ENCODE results near the gene ATOX1. TPM values are rescaled to one million over a fixed set of nuclear protein-coding genes. Genes with fewer than 3 reads are reported as not detected.

Gene ATOX1, protein sequence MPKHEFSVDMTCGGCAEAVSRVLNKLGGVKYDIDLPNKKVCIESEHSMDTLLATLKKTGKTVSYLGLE
- polyA plus RNA-seq (2012; ENCODE audit: low read depth, missing spikeins) = 200 TPM

DNA sequence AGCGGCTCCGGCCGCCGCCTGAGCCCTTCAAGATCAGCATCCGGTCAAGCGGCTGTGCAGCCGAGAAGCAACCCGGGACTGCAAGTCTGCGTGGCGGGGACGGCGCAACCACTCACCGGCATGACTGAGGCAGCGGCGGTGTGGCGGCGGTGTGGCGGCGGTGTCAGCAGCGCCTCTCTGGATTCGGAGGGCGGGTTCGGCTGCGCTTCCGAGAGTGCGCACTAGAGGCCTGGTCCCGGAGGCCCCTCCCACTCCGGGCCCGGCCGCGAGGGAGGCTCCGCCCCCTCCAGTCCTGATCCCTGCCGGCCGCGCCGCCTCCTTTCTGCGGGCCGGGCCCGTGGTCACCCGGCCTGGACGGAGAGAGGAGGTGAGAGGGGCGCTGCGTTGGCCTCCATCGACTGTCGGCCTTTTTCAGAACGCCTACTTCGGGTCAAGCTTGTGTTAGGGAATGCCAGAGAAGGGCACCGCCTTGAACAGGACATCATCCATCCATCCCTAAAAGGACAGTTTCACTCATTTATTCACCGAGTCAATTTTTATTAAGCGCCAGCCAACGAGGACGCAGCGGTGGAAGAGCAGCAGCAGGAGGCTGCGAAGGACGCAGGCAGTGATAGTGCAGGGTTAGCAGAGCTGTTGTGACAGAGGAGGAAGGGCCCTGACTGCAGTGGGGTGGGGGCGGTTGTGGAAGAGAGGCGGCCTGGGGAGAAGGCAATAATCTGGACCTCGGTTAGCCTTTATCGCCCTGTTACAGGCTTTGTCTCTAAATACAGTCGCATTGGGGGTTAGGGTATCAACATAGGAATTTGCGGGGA is at the start of gene ATOX1:
Gene ATOX1 (minus strand): TSS at position 202 of the 812 bp plus-strand sequence. CDS start 80 bp downstream, at position 122.
- peak; percentile 91 for DNase-seq (ENCODE audit: insufficient read length, low spot score)
- peak; percentile 93 for TF ChIP-seq TAF1 (IDR thresholded peaks at IDR 0.05; ENCODE audit: low read depth, low read length)
- TF ChIP-seq POLR2A (IDR thresholded peaks at IDR 0.05; ENCODE audit: low read depth, low read length) = peak; percentile 95
- peak; percentile 59; the same call in 1 of the 2 replicates for TF ChIP-seq POU2F2 (IDR thresholded peaks at IDR 0.05; ENCODE audit: low read depth, low read length)
- no peak for TF ChIP-seq SPI1 (IDR thresholded peaks at IDR 0.05; ENCODE audit: low read depth, low read length)
- no peak for TF ChIP-seq PAX5 (IDR thresholded peaks at IDR 0.05; ENCODE audit: insufficient read depth, low read length, severe bottlenecking)
- peak; percentile 93 for TF ChIP-seq POLR2AphosphoS5 (IDR thresholded peaks at IDR 0.05; ENCODE audit: low read depth, low read length)
- FAIRE-seq = peak; percentile 90

DNA sequence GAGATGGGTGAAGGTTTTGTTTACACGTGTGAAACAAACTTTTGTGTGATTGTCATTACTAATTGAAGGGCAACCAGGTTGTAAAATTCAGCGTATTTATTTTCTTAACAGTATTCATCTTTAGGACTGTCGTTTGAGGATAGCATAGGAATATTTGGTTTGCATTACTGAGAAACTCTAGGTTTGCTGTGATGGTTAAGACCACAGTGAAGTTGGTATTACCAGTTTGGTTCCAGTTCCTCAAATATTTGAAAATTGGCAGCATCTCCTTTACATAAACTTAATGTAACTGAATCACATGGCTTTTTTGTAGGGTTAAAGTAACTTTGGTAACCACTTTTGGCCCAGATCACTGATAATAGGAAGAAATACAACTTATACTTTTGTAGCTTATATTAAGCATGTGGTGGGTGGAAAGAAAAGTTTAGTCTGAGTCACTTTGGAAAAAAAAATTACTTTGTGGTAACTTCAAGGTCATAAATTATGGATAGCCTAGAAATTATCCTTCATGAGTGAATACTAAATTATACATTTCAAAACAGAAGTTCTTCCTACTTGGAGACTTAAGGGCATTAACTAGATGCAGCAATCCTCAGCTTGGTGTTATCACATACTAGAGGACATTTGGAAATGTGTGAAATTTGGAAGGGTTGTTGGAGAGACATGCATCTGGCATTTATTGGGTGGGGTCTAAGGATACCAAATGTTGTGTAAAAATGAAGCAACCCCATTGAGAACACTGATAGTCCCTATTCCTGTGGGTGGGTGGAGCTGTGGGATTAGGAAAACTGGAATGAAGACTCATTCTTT is 47.2 kb upstream of the ATOX1 start:
- DNase-seq (ENCODE audit: insufficient read length, low spot score) = no peak
- TF ChIP-seq POLR2A (IDR thresholded peaks at IDR 0.05; ENCODE audit: low read depth, low read length) (no peak), SPI1 (IDR thresholded peaks at IDR 0.05; ENCODE audit: low read depth, low read length) (peak; percentile 76), TAF1 (IDR thresholded peaks at IDR 0.05; ENCODE audit: low read depth, low read length) (no peak), POU2F2 (IDR thresholded peaks at IDR 0.05; ENCODE audit: low read depth, low read length) (no peak), PAX5 (IDR thresholded peaks at IDR 0.05; ENCODE audit: insufficient read depth, low read length, severe bottlenecking) (no peak), POLR2AphosphoS5 (IDR thresholded peaks at IDR 0.05; ENCODE audit: low read depth, low read length) (0 out of 2 replicates have a peak, but pooled peaks have one; percentile 22)
- FAIRE-seq = peak; percentile 54

DNA sequence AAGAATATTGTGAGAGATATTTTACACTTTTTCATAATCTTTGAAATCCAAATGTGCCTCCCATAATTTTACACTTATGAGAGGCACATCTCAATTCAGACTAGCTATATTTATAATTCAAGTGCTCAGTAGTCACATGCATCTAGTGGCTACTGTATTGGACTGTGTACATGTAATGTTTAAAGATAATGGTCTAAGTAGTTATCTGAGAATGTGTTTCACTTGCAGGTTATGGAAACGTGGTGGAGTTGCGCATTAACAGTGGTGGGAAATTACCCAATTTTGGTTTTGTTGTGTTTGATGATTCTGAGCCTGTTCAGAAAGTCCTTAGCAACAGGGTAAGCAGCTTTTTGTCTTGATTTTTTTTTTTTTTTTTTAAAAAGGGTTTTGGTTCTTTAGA is 42.1 kb upstream of the ATOX1 start:
- FAIRE-seq (no peak), DNase-seq (ENCODE audit: insufficient read length, low spot score) (no peak)
- TF ChIP-seq PAX5 (IDR thresholded peaks at IDR 0.05; ENCODE audit: insufficient read depth, low read length, severe bottlenecking) = no peak
- TF ChIP-seq POLR2A (IDR thresholded peaks at IDR 0.05; ENCODE audit: low read depth, low read length) = no peak
- TF ChIP-seq SPI1 (IDR thresholded peaks at IDR 0.05; ENCODE audit: low read depth, low read length) = no peak
- no peak for TF ChIP-seq POU2F2 (IDR thresholded peaks at IDR 0.05; ENCODE audit: low read depth, low read length)
- TF ChIP-seq POLR2AphosphoS5 (IDR thresholded peaks at IDR 0.05; ENCODE audit: low read depth, low read length) = no peak
- TF ChIP-seq TAF1 (IDR thresholded peaks at IDR 0.05; ENCODE audit: low read depth, low read length) = no peak

DNA sequence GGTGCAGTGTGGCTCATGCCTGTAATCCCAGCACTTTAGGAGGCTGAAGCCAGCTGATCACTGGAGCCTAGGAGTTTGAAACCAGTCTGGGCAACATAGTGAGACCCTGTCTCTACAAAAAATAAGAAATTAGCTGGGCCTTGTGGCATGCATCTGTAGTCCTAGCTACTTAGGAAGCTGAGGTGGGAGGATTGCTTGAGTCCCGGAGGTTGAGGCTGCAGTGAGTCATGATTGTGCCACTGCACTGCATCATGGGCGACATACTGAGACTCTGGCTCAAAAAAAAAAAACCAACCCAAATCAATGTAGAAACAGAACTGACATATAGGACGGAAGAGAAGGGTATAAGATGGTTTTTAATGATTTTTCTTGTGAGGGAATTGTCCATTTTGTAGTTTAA is 41.0 kb upstream of the ATOX1 start:
- FAIRE-seq (no peak), DNase-seq (ENCODE audit: insufficient read length, low spot score) (no peak)
- TF ChIP-seq SPI1 (IDR thresholded peaks at IDR 0.05; ENCODE audit: low read depth, low read length) (no peak), POLR2A (IDR thresholded peaks at IDR 0.05; ENCODE audit: low read depth, low read length) (no peak), POU2F2 (IDR thresholded peaks at IDR 0.05; ENCODE audit: low read depth, low read length) (no peak), TAF1 (IDR thresholded peaks at IDR 0.05; ENCODE audit: low read depth, low read length) (no peak), POLR2AphosphoS5 (IDR thresholded peaks at IDR 0.05; ENCODE audit: low read depth, low read length) (no peak), PAX5 (IDR thresholded peaks at IDR 0.05; ENCODE audit: insufficient read depth, low read length, severe bottlenecking) (no peak)

DNA sequence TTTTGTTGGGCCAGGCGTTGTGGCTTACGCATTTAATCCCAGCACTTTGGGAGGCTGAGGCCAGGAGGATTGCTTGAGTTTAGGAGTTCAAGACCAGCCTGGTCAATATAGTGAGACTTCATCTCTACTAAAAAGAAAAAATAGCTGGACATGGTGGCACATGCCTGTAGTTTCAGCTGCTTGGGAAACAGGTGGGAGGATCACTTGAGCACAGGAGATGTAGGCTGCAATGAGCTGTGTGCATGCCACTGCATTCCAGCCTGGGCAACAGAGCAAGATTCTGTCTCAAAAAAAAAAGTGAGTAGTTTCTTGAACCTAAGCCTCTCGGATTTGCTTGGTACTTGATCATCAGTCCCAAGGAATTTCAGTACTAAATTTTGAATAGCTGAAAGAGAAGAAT is 40.2 kb upstream of the ATOX1 start:
- FAIRE-seq (no peak), DNase-seq (ENCODE audit: insufficient read length, low spot score) (no peak)
- TF ChIP-seq POLR2A (IDR thresholded peaks at IDR 0.05; ENCODE audit: low read depth, low read length) = no peak
- TF ChIP-seq SPI1 (IDR thresholded peaks at IDR 0.05; ENCODE audit: low read depth, low read length) = no peak
- TF ChIP-seq POU2F2 (IDR thresholded peaks at IDR 0.05; ENCODE audit: low read depth, low read length) = no peak

DNA sequence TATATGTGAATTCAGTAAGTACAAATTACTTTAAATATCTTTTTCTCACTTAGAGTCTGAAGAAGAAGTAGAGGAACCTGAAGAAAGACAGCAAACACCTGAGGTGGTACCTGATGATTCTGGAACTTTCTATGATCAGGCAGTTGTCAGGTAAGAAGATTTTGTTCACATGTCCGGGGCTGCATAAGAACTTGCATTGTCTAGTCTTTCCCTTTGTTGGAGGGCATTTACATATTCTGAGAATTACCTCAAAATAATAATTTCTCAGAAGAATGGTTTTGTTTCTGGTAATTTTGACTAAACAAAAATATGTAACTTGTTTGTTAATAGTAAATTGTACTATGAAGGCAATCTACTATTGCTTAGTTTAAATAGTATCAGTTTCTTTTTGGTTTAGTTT is 37.0 kb upstream of the ATOX1 start:
- FAIRE-seq (no peak), DNase-seq (ENCODE audit: insufficient read length, low spot score) (no peak)
- no peak for TF ChIP-seq SPI1 (IDR thresholded peaks at IDR 0.05; ENCODE audit: low read depth, low read length)
- TF ChIP-seq POU2F2 (IDR thresholded peaks at IDR 0.05; ENCODE audit: low read depth, low read length) = no peak
- TF ChIP-seq POLR2AphosphoS5 (IDR thresholded peaks at IDR 0.05; ENCODE audit: low read depth, low read length) = no peak
- no peak for TF ChIP-seq PAX5 (IDR thresholded peaks at IDR 0.05; ENCODE audit: insufficient read depth, low read length, severe bottlenecking)
- TF ChIP-seq POLR2A (IDR thresholded peaks at IDR 0.05; ENCODE audit: low read depth, low read length) = no peak
- TF ChIP-seq TAF1 (IDR thresholded peaks at IDR 0.05; ENCODE audit: low read depth, low read length) = no peak

DNA sequence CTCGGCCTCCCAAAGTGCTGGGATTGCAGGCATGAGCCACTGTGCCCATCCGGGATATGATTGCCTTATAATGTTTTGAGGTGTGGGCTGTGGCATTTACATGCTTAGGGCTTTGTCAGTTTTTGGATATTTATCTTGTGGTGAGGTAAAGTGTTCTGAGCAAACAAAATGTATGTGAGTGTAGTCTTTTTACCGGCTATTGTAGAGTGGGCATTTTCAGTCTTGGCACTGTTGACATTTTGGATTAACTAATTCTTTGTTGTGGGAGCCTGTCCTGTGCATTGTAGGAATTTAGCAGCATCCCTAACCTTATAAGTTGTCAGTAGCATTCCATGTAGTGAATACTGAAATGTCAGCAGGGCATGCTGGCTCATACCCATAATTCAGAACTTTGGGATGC is 34.9 kb upstream of the ATOX1 start:
- DNase-seq (ENCODE audit: insufficient read length, low spot score) (no peak), FAIRE-seq (no peak)
- TF ChIP-seq POU2F2 (IDR thresholded peaks at IDR 0.05; ENCODE audit: low read depth, low read length) (no peak), TAF1 (IDR thresholded peaks at IDR 0.05; ENCODE audit: low read depth, low read length) (no peak), SPI1 (IDR thresholded peaks at IDR 0.05; ENCODE audit: low read depth, low read length) (no peak), POLR2A (IDR thresholded peaks at IDR 0.05; ENCODE audit: low read depth, low read length) (no peak), POLR2AphosphoS5 (IDR thresholded peaks at IDR 0.05; ENCODE audit: low read depth, low read length) (no peak)

DNA sequence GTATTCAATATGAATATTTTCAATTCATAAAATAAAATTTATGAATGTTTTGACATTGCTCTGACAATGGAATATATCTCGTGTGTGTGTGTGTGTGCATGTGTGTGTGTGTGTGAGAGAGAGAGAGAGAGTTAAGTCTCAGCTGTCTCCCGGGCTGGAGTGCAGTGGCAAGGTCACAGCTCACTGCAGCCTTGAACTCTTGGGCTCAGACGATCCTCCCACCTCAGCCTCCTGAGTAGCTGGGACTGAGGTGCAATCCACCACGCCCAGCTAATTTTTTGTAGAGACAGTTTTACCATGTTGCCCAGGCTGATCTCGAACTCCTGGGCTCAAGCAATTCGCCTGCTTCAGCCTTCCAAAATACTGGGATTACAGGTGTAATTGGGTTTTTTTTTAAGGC is 29.4 kb upstream of the ATOX1 start:
- DNase-seq (ENCODE audit: insufficient read length, low spot score) (no peak), FAIRE-seq (no peak)
- TF ChIP-seq POLR2AphosphoS5 (IDR thresholded peaks at IDR 0.05; ENCODE audit: low read depth, low read length) (no peak), SPI1 (IDR thresholded peaks at IDR 0.05; ENCODE audit: low read depth, low read length) (no peak), PAX5 (IDR thresholded peaks at IDR 0.05; ENCODE audit: insufficient read depth, low read length, severe bottlenecking) (no peak), POU2F2 (IDR thresholded peaks at IDR 0.05; ENCODE audit: low read depth, low read length) (no peak), TAF1 (IDR thresholded peaks at IDR 0.05; ENCODE audit: low read depth, low read length) (no peak), POLR2A (IDR thresholded peaks at IDR 0.05; ENCODE audit: low read depth, low read length) (no peak)

DNA sequence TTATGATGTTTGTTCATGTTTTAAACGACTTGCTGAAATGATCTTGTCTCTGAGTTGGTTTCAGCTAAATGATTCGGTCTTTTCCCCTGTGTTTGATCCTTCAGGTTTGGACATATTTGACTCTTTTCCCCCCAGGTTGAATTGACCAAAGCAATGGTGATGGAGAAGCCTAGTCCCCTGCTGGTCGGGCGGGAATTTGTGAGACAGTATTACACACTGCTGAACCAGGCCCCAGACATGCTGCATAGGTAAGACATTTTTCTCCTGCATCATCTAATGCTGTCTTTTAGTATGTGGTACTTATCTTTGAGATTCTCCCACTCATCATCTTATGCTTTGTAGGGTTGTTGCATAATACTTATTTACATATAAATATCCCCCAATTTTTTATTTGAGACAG is 28.0 kb upstream of the ATOX1 start:
- FAIRE-seq = no peak
- DNase-seq (ENCODE audit: insufficient read length, low spot score) = no peak
- TF ChIP-seq POLR2A (IDR thresholded peaks at IDR 0.05; ENCODE audit: low read depth, low read length) = no peak
- no peak for TF ChIP-seq POLR2AphosphoS5 (IDR thresholded peaks at IDR 0.05; ENCODE audit: low read depth, low read length)
- no peak for TF ChIP-seq SPI1 (IDR thresholded peaks at IDR 0.05; ENCODE audit: low read depth, low read length)
- no peak for TF ChIP-seq PAX5 (IDR thresholded peaks at IDR 0.05; ENCODE audit: insufficient read depth, low read length, severe bottlenecking)
